HepG2 (cell line): Measurements from ENCODE around the gene NFYC. TPM values are rescaled to one million over a fixed set of nuclear protein-coding genes. Genes with fewer than 3 reads are reported as not detected.

ENCODE experiments used
- ATAC-seq: fragments of 200-7000 bp; cut with Tn5 transposase; 3 replicates; pipeline ENCODE4 v1.9.1; 2020; ENCODE audit warnings: mild to moderate bottlenecking, moderate library complexity
- BruUV-seq: library from RNA; stranded (reverse); fragments of 400-500 nt; replicated peaks from 2 replicates; lab custom pipeline; 2021; lab: Mats Ljungman, UMichigan
- CTCF ChIA-PET: fragments of 300-600 bp; formaldehyde crosslinking; extraction: SDS; loops from one replicate; lab custom pipeline; 2021; ENCODE audit warnings: low total read pairs, inconsistent platforms, low intra/inter-chr PET ratio; lab: Yijun Ruan, JAX
- POLR2A ChIA-PET: fragments of 350-600 bp; sonication (Branson Sonifier 250); formaldehyde crosslinking; loops from one replicate; lab custom pipeline; 2020; ENCODE audit warnings: antibody characterized with exemption, inconsistent platforms; lab: Yijun Ruan, JAX
- DNase-seq: peaks from one replicate; pipeline ENCODE4 v3.0.0-alpha.2; 2015; ENCODE audit warnings: low spot score
- FAIRE-seq: peaks from 3 replicates; lab custom pipeline; 2011; peaks lifted over from hg19 to GRCh38; lab: Jason Lieb, UNC
- H2AFZ ChIP-seq: one replicate; pipeline ENCODE4 v1.6.1; 2011; ENCODE audit warnings: low read length, inconsistent platforms
- H3K27ac ChIP-seq: fragments of 300-600 bp; 3 replicates; pipeline ENCODE4 v1.8.0; 2011; ENCODE audit warnings: mixed run types, mild to moderate bottlenecking, mixed read lengths, low read length, inconsistent platforms; ENCODE audit not compliant: insufficient read depth; ENCODE audit errors: extremely low read length
- H3K27me3 ChIP-seq, 2 experiments: fragments of 200-600 bp in 1 of 2; 2 replicates in 1 of 2; 3 replicates in 1 of 2; pipeline versions ENCODE4 v1.6.0 to v1.8.0; 2011; ENCODE audit warnings: low read length in 2 of 2, mild to moderate bottlenecking in 2 of 2, moderate library complexity in 2 of 2, inconsistent platforms in 1 of 2; ENCODE audit not compliant: insufficient read depth in 2 of 2, control insufficient read depth in 1 of 2
- H3K36me3 ChIP-seq, 2 experiments: fragments of 200-600 bp in 1 of 2; replicated peaks in 1 of 2; 2 replicates in 1 of 2; 3 replicates in 1 of 2; pipeline versions ENCODE4 v1.5.1 to v1.8.0; 2011; ENCODE audit warnings: low read length in 2 of 2, inconsistent platforms in 1 of 2; ENCODE audit not compliant: insufficient read depth in 2 of 2, control insufficient read depth in 1 of 2
- H3K4me1 ChIP-seq: 2 replicates; pipeline ENCODE4 v1.5.1; 2012; ENCODE audit warnings: low read length, inconsistent platforms; ENCODE audit not compliant: insufficient read depth
- H3K4me2 ChIP-seq: 2 replicates; pipeline ENCODE4 v1.6.0; 2011; ENCODE audit warnings: low read depth, low read length, inconsistent platforms
- H3K4me3 ChIP-seq, 3 experiments: fragments of 200-600 bp in 1 of 3; sonication (generic), shearing (Covaris generic) in 1 of 3; replicated peaks in 1 of 3; 2 replicates each; pipeline ENCODE4 v1.5.1; 2011 to 2016; ENCODE audit warnings: low read length in 3 of 3, inconsistent platforms in 2 of 3, low read depth in 2 of 3, mild to moderate bottlenecking in 2 of 3, control low read depth in 1 of 3, mixed read lengths in 1 of 3; ENCODE audit not compliant: insufficient read depth in 1 of 3
- H3K79me2 ChIP-seq: one replicate; pipeline ENCODE4 v1.6.1; 2011; ENCODE audit warnings: low read length, inconsistent platforms; ENCODE audit not compliant: insufficient read depth
- H3K9ac ChIP-seq: 2 replicates; pipeline ENCODE4 v1.6.0; 2011; ENCODE audit warnings: mild to moderate bottlenecking, low read depth, low read length, inconsistent platforms; ENCODE audit not compliant: insufficient read depth
- H3K9me3 ChIP-seq: 2 replicates; pipeline ENCODE4 v1.5.1; 2012; ENCODE audit warnings: mild to moderate bottlenecking, low read length
- H4K20me1 ChIP-seq: 2 replicates; pipeline ENCODE4 v1.6.0; 2011; ENCODE audit warnings: inconsistent platforms, mild to moderate bottlenecking, low read length, moderate library complexity; ENCODE audit not compliant: insufficient read depth
- NFE2L2 ChIP-seq: fragments of 150-350 bp; IDR thresholded peaks from 2 replicates; pipeline ENCODE4 v1.6.1; 2014; ENCODE audit warnings: low read length
- SRSF1 ChIP-seq: fragments of 200-400 bp; formaldehyde crosslinking; optimal IDR thresholded peaks from 2 replicates; pipeline ENCODE3; 2017; ENCODE audit warnings: mild to moderate bottlenecking, low read depth, low read length, moderate library complexity
- ZMYM4 ChIP-seq: sonication (generic); formaldehyde crosslinking; IDR thresholded peaks from 2 replicates; pipeline ENCODE4 v1.8.1; 2023; ENCODE audit warnings: mild to moderate bottlenecking, missing genetic modification reagents
- ZNF460 ChIP-seq: sonication (generic); formaldehyde crosslinking; IDR thresholded peaks from 2 replicates; pipeline ENCODE4 v1.5.1; 2020; ENCODE audit warnings: missing genetic modification reagents, mild to moderate bottlenecking, borderline replicate concordance
- ZNF83 ChIP-seq: sonication (generic); formaldehyde crosslinking; IDR thresholded peaks from 2 replicates; pipeline ENCODE4 v1.4.0; 2020; ENCODE audit warnings: missing genetic modification reagents, mild to moderate bottlenecking, borderline replicate concordance
- WGBS: methylation state at CpG from one replicate; pipeline ENCODE4 v1.1.6; 2017; ENCODE audit warnings: low lambda C conversion rate; 5-methylcytosine and 5-hydroxymethylcytosine counted together
- in situ Hi-C: cut with HindIII; loops from 2 replicates; pipeline ENCODE4 v1.10.0; 2017; ENCODE audit warnings: low pct_unique_long_range_greater_than_20kb; ENCODE audit not compliant: extremely low pct_ligation_motif_present
- intact Hi-C: fragments of 100-400 bp; cut with micrococcal nuclease; formaldehyde crosslinking; loops from one replicate; pipeline ENCODE4 v1.10.0; 2022; ENCODE audit not compliant: unreplicated experiment
- polyA plus RNA-seq, 8 experiments: library from polyadenylated mRNA; depleted of rRNA in 3 of 8; stranded (reverse) in 7 of 8; unstranded in 1 of 8; fragments of >200 nt; fragmentation: Illumina TruSeq in 4 of 8; extraction: Trizol in 4 of 8; gene quantifications; 2 replicates each; pipeline versions ENCODE4 v1.2.1 to v1.2.3, GENCODE V29; 2011 to 2016; ENCODE audit warnings: low read depth in 4 of 8, missing spikeins in 1 of 8, mixed read lengths in 1 of 8; ENCODE audit not compliant: insufficient read depth in 1 of 8
- total RNA-seq, 5 experiments: library from RNA; depleted of rRNA; stranded (reverse); fragments of >200 nt; fragmentation: Illumina TruSeq; extraction: Trizol; gene quantifications; 2 replicates each; pipeline ENCODE4 v1.2.3, GENCODE V29; 2016; ENCODE audit warnings: low read depth in 1 of 5
- TF ChIP-seq, protein P1 (sequence below): sonication (generic); formaldehyde crosslinking; IDR thresholded peaks from 2 replicates; pipeline ENCODE4 v1.4.0; 2020; ENCODE audit warnings: mild to moderate bottlenecking, missing genetic modification reagents
- TF ChIP-seq, protein P2 (sequence below): sonication (generic); formaldehyde crosslinking; IDR thresholded peaks from 2 replicates; pipeline ENCODE4 v1.5.0; 2020; ENCODE audit warnings: missing genetic modification reagents

Gene NFYC
- total and polyA plus RNA-seq, 2 of the 13 experiments (the other 11 are each of a cell fraction or from before 2014, with no cell fraction given): 33.9 to 73.7 TPM

DNA sequence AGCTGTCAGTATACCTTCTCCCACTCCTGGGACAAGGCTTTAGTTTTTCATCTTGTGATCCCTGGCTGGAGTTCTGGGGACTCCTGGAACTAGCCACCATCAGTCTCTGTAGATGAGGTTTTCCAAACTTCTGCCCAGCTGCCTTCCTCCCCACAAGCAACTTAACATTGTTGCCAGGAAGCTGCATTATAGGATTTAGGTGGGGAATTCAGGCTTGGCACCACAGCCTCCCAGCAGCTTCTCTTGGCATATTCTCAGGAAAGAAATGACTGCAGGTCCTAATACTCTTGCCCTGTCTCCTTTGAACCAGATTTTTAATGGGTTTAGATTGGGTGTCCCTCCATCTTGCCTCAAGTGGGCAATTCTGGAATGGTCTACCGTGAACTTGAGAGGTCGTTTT is 73.5 kb downstream of the NFYC start:
- no peaks in the 10 kb centered on the region for H3K79me2 ChIP-seq
- no peak for TF ChIP-seq SRSF1
- TF ChIP-seq ZMYM4 (CRISPR knock-in tag): no peak
- TF ChIP-seq, protein P1, sequence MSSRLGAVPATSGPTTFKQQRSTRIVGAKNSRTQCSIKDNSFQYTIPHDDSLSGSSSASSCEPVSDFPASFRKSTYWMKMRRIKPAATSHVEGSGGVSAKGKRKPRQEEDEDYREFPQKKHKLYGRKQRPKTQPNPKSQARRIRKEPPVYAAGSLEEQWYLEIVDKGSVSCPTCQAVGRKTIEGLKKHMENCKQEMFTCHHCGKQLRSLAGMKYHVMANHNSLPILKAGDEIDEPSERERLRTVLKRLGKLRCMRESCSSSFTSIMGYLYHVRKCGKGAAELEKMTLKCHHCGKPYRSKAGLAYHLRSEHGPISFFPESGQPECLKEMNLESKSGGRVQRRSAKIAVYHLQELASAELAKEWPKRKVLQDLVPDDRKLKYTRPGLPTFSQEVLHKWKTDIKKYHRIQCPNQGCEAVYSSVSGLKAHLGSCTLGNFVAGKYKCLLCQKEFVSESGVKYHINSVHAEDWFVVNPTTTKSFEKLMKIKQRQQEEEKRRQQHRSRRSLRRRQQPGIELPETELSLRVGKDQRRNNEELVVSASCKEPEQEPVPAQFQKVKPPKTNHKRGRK (CRISPR knock-in tag): no peak
- TF ChIP-seq ZNF460 (CRISPR knock-in tag): no peak
- no peak for TF ChIP-seq NFE2L2
- TF ChIP-seq, all 625 proteins: peak for 0
- Histone ChIP-seq H3K9ac (no peak overlapping the region), H2AFZ (no peak overlapping the region), H3K4me1 (peaks cover under 1% of the 10 kb centered on the region; the same call in 1 of the 2 replicates), H4K20me1 (no peaks in the 10 kb centered on the region), H3K27ac (no peak overlapping the region), H3K4me3 (no peak overlapping the region), H3K36me3 (peaks cover 38 to 88% of the 10 kb centered on the region in 2 experiments), H3K27me3 (no peaks in the 10 kb centered on the region), H3K4me2 (no peak overlapping the region), H3K9me3 (no peaks in the 10 kb centered on the region)
- in situ Hi-C loops: no loop called here
- 91% methylated on average over 2 of the region's 2 CpGs for WGBS
- no peak for FAIRE-seq
- CTCF ChIA-PET: no interaction called here
- intact Hi-C loops: no loop called here
- BruUV-seq: no TSS peak
- POLR2A ChIA-PET: interaction anchor here (0.9 kb wide), 1 partner anchor 74 kb away, joined by 3 read pairs; the partner anchor contains the start of gene NFYC
- no peak for DNase-seq
- no peak for ATAC-seq

DNA sequence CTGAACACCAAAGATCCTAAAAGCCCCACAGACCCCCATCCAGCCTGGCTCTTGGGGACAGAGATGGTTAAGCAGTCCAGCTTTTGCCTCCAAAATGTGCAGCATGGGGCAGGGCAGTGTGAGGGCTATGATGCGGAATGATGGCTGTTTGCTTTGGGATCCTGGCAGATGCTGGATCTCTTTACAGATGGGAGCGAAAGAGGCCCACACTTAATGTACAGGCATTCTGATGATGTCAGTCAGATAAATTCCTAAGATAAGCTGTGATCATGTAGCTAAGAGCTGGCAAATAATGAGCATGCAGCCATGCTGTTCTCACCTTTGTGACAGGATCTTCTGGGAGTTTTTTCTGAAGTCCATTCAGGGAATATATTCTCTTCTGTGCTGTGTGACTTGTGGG is 74.5 kb downstream of the NFYC start:
- WGBS: 100% methylated on average over 1 of the region's 2 CpGs
- TF ChIP-seq, protein P2, sequence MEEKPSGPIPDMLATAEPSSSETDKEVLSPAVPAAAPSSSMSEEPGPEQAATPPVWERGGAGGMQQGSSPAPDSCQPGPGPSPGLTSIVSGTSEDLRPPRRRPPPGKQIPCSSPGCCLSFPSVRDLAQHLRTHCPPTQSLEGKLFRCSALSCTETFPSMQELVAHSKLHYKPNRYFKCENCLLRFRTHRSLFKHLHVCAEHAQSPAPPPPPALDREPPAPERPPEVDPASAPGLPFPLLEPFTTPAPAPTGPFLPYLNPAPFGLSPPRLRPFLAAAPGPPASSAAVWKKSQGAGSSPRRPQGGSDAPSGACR (CRISPR knock-in tag): no peak
- no peak for TF ChIP-seq ZNF83 (CRISPR knock-in tag)
- Histone ChIP-seq H3K9ac (no peak overlapping the region), H2AFZ (no peak overlapping the region), H3K27ac (no peak overlapping the region), H3K4me1 (no peaks in the 10 kb centered on the region), H3K79me2 (no peaks in the 10 kb centered on the region), H3K9me3 (no peaks in the 10 kb centered on the region), H3K4me3 (no peak overlapping the region), H3K27me3 (no peaks in the 10 kb centered on the region), H3K4me2 (no peak overlapping the region), H3K36me3 (peaks cover 41 to 92% of the 10 kb centered on the region in 2 experiments), H4K20me1 (no peaks in the 10 kb centered on the region)
- ATAC-seq (no peak), FAIRE-seq (no peak), DNase-seq (no peak)
- intact Hi-C loops (no loop called here), in situ Hi-C loops (no loop called here)
- CTCF ChIA-PET: no interaction called here
- POLR2A ChIA-PET: interaction anchor here (1.4 kb wide), 1 partner anchor 75 kb away, joined by 5 read pairs; the partner anchor contains the start of gene NFYC
- no TSS peak for BruUV-seq
